IPS-NIHi7 (cell line): ENCODE data around the gene HSPA8.
"Not testable (repeated sequence)": the region's sequence is repeated elsewhere in the genome, so short reads cannot be mapped to it uniquely, and the experiment has no call there.

Source experiments
- DNase-seq: peaks from one replicate; pipeline ENCODE4 v3.0.0; 2012; ENCODE audit warnings: mixed read lengths; ENCODE audit errors: extremely low spot score

The HSPA8 gene

GRCh38 chr11:123072332-123072761, 10.4 kb upstream of the HSPA8 start:
- no peak for DNase-seq

GRCh38 chr11:123069908-123070821, 8.2 kb upstream of the HSPA8 start:
- no peak for DNase-seq

DNA sequence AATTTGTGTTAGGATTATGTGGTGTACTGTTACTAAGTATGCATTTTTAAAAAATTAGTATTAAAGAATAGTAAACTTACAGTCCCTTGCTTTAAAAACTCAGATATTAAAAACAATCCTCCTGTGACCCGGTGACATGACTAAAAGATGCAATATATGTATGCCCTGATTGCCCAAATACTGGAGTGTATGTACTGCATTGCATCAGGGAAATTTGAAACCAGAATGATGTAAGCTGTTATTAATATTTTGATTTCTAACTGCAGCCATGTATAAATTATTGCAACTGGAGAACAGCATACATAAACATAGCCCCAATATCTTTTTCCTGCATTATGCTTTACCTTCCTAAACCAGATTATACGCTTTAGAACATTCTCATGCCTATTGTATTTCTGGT, 3.7 kb upstream of the HSPA8 start:
- DNase-seq = no peak

DNA sequence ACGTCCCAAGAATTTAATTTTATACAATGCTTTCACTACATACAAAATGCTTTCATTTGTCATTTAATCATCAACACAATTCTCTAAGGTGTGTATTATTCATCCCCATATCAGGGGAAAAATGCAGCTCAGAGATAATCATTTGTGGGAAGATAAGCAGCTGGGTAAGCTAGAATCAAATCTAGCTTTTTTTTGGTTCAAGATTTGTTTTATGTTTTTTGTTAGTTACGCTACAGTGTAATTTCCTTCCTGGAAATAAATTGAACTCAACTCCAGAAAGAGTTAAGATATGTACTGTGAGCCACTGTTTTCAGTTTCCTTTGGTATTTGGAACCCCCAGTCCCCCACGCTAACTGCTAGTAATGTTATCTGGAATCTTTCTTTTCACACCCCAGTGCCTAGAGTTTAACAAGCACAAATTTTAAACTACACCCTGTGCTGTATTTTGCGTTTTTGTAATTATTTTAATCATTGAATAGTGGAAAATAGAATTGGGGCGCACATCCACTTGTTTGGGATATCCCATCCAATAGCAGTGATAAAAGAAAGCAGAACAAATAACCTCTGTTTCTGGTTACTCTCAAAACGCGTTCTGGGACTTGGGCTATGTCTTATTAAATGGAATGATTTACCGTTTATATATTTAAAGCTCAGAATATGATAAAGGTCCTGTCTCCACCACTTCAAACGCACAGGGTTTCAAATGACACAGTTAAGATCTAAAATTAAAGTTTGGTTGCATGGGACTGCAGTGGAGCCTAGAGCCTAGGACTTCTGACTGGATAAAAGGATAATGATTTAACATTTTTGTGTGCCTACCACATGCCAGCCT, 2.1 kb upstream of the HSPA8 start:
- DNase-seq = no peak

GRCh38 chr11:123062892-123063825, 1.2 kb upstream of the HSPA8 start:
- DNase-seq = no peak

GRCh38 chr11:123062158-123062891, 389 bp upstream of the HSPA8 start:
- DNase-seq = peak; percentile 96

GRCh38 chr11:123060277-123061000, 1.5 kb downstream of the HSPA8 start:
- no peak for DNase-seq

GRCh38 chr11:123059041-123059920, 2.7 kb downstream of the HSPA8 start:
- not testable (repeated sequence) for DNase-seq

GRCh38 chr11:123057661-123058305, 4.2 kb downstream of the HSPA8 start:
- no peak for DNase-seq

DNA sequence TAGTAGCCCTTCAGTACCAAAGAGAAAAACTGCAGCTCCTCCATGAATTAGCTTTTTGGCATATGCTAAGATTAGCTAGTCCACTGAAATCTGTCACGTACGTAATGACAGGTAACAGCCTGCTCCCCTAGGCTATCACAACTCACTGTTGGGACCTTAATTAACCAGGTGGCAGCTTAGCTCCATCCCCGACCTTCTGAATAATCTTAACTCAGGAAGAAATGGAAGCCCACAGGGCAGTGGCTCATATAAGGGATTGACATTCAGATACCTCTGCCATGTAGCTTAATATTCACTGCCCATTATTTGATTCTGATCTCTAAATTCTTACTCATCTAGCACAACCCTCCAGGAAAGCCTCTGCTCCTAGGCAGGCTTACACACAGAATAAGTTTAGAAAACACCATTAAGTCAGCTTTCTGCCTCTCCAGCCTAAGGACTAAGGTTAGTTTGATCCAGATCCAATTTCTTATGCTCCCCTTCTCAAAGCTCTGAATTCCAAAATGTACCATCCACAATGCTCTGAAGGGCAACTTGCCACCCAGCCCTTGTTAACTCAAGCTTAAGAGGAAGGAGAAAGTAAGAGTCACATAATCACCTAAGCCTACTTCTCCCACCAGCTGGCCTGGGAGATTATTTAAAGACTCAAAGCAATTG, 5.0 kb downstream of the HSPA8 start:
- DNase-seq = no peak

- DNase-seq = no peak
Measured at GRCh38 chr11:123055191-123055901, 6.6 kb downstream of the HSPA8 start.

GRCh38 chr11:123054301-123055065, 7.5 kb downstream of the HSPA8 start:
- DNase-seq = peak; percentile 65

DNA sequence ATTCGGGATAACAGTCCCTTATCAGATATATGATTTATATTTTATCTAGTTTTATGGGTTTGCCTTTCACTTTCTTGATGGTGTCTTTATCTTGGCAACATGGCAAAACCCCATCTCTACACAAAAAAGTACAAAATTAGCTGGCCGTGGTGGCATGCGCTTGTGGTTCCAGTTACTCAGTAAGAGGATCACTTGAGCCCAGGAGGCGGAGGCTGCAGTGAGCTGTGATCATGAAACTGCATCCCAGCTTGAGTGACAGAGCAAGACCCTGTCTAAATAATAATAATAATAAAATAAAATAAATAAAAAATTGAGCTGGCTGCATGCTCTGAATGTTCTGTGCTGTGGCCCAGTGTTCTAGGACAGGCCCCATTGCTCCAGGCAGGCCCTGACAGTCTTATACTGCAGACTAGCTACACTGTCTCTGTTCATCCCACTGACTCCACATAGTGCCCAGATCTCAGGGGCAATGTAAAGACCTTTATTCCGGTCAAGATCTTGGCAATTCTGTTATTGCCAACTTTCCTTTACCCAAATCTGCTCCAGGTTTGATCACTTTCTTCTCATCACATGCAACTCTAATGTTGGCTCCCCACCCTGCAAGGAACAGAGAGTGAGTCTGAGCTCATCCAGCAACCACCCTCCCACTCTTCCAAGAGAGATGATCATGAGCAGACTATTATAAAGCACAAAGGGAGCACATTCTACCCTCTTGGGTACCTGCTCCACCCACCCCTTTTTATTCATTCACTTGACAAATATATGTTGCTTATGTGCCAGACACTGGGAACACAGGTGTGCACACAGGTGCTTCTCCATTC, 8.8 kb downstream of the HSPA8 start:
- DNase-seq = no peak

- no peak for DNase-seq
Measured at GRCh38 chr11:123051634-123052033, 10.3 kb downstream of the HSPA8 start.

DNA sequence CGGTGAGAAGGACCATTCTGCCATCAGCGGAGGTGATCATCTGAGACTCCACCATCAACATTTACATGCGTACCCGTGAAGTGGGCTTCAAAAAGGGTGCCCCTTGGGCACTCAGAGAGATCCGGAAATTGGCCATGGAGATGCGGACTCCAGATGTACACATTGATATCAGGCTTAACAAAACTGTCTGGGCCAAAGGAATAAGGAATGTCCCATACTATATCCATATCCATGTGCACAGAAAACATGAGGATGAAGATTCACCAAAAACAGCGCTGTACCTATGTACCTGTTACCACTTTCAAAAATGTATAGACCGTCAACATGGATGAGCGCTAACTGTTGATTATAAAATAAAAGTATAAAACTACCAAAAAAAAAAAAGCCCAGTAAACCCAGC, 10.8 kb downstream of the HSPA8 start:
- no peak for DNase-seq

- DNase-seq = no peak
Measured at GRCh38 chr11:123047947-123048293, 14.0 kb downstream of the HSPA8 start.
